HG03457 (cell line): ENCODE measurements around the gene SLC44A1.

Source experiments
- ATAC-seq: cut with Tn5 transposase; IDR thresholded peaks from one replicate; pipeline ENCODE4 v1.9.1; 2021; ENCODE audit warnings: moderate number of reproducible peaks; ENCODE audit not compliant: unreplicated experiment

Gene SLC44A1

GRCh38 chr9:105421154-105421553, 176.7 kb downstream of the SLC44A1 start:
- ATAC-seq = no peak

- no peak for ATAC-seq
Observed at GRCh38 chr9:105421864-105422263, 177.4 kb downstream of the SLC44A1 start.

GRCh38 chr9:105425816-105426433, 181.5 kb downstream of the SLC44A1 start:
- ATAC-seq = no peak

DNA sequence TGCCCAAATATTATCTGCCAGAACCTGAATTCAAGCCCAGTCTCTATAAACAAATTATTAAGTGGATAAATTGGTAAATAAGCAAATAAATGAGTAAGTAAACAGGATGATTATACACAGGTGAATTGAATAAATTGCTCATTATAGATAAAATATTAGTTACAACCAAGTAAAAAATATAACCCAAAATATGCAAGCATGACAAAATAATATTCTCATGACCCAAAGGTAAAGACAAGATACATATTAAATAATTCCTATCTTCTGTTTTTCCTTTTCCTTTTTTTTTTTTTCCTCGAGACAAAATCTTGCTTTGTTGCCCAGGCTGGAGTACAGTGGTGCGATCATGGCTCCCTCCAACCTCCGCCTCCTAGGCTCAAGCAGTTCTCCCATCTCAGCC, 182.2 kb downstream of the SLC44A1 start:
- ATAC-seq = no peak

- ATAC-seq = no peak
Observed at GRCh38 chr9:105431424-105432246, 187.2 kb downstream of the SLC44A1 start.

DNA sequence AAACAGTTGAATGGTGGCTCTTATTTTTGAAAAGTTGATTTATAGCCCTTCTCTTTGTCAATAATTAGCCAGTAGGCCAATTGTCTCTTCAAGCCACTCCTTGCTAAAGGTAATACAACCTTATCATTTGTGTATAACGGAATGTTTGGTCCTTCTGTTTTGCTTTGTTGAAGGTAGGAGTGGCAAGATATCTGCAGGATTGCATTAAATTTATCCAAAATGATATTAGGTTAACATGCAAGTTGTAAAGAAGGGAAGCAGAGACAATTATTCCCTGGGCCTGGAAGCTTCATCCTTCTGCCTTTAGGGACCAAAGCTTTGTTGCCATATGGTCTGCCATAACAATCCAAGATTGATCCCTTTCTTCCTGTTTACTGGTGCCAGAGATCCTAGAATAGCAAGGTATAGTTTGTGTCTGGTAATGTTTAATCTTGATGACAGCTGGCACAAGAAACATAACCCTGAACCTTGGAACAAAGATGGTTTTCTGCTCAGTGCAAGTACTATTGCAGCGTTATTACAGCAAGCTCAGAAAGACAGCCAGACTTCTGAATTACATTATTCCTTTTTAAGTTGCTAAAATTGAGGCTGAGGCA, 187.9 kb downstream of the SLC44A1 start:
- ATAC-seq = no peak

DNA sequence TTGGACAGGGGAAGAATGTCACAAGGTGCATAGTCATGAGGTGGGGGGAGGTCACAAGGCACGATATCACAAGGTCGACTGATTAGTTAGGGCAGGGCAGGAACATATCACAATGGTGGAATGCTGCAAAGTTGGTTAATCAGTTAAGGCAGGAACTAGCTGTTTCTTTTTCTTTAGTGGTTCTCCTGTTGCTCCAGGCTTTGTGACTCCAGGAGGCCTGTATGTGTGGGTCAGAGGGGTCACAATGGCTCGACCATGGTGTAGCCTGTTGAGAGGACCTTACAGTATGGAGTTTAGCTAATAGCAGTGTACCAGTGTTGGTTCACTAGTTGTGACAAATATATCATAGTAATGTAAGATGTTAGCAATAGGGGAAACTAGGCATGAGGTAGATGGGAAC, 191.0 kb downstream of the SLC44A1 start:
- ATAC-seq = no peak

DNA sequence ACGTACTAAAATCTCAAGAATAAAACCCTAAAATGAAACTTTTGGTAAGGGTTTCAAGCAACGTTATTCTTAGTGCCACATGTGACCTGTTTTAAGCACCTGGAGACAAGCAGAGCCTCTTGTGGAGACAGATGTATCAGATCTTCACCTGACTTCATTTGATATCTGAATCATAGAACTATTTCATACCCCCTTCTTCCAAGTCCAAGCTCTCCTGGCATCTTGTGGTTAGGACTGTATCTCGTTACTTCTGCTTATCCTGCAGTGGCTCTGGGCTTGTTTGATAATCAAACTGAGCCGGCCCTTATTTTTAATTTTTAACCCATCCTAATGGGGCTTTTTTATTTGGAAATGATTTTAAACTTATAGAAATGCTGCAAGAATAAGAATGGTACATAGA, 192.3 kb downstream of the SLC44A1 start:
- no peak for ATAC-seq

GRCh38 chr9:105437704-105438103, 193.3 kb downstream of the SLC44A1 start:
- ATAC-seq = no peak

- no peak for ATAC-seq
Observed at GRCh38 chr9:105438141-105438806, 193.8 kb downstream of the SLC44A1 start.

- ATAC-seq = no peak
Observed at GRCh38 chr9:105439428-105439827, 195.0 kb downstream of the SLC44A1 start.

GRCh38 chr9:105441616-105442160, 197.2 kb downstream of the SLC44A1 start:
- no peak for ATAC-seq

GRCh38 chr9:105443121-105443520, 198.7 kb downstream of the SLC44A1 start:
- ATAC-seq = no peak

GRCh38 chr9:105444130-105444529, 199.7 kb downstream of the SLC44A1 start:
- no peak for ATAC-seq

- no peak for ATAC-seq
Observed at GRCh38 chr9:105445203-105445881, 200.9 kb downstream of the SLC44A1 start.

DNA sequence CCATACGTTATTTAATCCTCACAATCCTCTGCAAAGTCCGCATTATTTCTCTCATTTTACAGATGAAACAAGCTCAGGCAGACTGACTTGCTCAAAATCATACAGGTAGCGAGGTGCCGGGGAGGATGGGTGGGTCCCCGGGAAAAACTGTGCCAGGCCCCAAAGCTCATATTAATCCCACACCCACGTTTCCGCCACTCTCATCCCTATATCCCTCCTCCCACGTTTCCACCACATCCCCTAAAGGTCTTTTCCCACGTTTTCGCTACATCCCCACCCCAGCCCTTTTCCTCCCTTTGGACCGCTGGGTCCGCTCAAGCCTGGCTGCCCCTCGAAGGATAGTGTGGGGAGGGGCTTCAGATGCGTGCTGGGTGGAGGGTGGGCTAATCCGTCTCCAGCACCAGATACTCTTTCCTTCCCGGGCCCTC, 202.9 kb downstream of the SLC44A1 start:
- no peak for ATAC-seq

DNA sequence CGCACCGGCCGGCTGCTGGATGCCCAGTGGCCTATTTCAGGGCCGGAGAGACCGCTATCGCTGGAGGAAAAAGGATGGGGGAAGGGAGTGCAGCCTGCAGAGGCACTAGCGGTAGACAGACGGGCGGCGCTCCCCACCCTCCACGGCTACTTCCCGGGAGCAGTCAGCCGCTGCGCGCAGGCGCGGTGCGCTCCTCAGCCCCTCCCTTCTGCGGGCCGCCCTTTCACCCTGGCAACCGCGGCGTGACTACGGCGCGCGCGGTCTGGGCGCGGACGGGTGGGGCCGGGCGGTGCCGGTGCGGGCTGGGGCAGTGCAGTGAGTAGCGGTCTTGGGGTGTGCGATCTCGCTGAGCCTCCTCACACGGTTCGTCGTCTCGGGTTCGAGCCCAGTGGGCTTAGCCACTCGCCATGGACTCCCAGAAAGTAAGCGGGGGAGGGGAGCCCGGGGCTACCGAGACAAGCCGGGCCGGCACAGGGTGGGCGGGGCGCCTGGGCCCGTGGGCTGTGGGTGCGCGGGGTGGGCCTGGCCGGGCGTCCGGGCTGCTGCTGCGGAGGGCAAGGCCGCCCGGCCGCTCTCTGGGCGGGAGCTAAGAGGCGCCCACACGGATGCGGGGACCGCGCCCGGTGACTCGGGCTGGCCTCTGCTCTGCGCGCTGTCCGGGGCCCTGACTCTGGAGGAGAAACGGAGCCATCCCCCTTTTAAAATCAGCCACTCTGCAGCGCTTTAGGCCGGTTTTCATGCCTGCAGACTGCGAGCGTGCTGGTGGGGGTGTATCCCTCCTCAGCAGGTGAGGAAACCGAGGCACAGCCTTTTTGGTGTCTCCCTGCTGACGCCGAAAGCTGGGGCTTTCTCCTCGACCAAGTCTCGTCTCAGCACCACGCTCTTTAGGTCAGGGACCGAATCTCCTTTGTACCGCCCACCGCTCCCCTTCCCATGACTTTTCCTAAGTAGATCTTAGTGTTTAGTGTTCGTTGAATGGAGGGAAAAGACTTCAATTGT, 203.7 kb downstream of the SLC44A1 start, which contains the start of gene FSD1L:
Gene FSD1L, plus strand, starts transcription at position 221 of the 999 bp plus-strand sequence. Its CDS starts 187 bp downstream, at position 408.
- ATAC-seq = peak; percentile 88

DNA sequence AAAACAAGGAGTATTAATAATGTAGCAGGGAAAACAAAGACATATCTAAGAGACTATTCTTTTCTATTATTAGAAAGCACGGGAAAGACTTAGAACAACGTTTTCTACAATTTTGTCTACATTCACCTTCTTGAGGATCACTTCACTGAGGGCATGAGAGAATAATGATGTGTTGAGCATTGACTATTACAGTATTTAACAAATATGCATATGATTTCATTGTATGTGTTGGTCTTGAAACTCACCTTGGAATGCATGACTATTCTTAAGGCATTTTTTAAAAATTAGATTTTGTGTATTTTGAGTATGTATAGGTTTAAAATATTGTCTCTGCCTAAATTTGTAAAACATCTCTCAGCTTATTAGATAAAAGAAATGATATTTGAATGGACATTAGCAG, 204.6 kb downstream of the SLC44A1 start:
- ATAC-seq = no peak

DNA sequence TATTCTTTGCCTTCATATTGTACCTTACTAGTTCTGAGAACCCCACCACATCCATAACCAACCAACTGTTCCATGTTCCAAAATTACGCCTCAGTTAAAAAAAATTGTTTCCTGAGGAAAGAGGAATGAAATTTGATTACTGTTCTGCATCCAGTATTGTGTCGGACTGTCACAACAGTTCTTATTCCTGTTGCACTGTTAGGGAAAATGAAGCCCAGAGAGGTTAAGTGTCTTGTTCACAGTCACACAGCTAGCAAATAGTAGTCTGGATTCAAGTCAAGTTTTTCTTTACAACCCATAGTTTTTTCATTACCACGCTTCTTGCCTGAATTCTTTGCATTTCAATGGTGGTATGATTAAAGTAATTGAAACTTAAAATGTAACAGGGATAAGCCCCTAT, 207.7 kb downstream of the SLC44A1 start:
- no peak for ATAC-seq
